ENCODE data around the gene TRAF6.

DNA sequence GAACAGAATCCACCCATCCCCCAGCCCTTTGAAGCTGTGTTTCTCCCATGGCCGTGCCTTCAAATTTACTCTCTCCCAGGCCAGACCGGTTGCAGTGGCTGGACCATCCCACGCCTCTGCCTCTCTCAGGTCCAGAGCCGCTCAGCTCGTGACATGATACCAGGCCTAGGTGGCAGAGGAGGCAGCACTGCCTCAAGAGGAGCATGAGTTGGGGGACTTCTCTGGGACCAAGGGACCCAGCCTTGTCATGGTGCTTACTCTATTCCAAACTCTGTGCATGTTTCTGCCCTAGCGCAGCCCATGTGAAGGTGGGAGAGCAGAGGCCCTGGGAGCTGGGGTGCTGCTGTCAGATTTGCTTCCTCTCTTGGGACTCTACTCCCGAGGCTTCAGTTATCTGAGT, 51.0 kb downstream of the TRAF6 start:
- TF ChIP-seq ZBTB8A (IDR thresholded peaks at IDR 0.05; ENCODE audit: partially characterized antibody) (no peak), ZNF766 (CRISPR knock-in tag; conservative IDR thresholded peaks at IDR 0.05) (no peak), ZNF24 (IDR thresholded peaks at IDR 0.05) (no peak), ZNF561 (CRISPR knock-in tag; conservative IDR thresholded peaks at IDR 0.05) (no peak), GTF2E2 (tag; IDR thresholded peaks at IDR 0.05) (no peak), STAT6 (CRISPR knock-in tag; IDR thresholded peaks at IDR 0.05) (no peak), MCM2 (IDR thresholded peaks at IDR 0.05; ENCODE audit: low read depth) (no peak)
- TF ChIP-seq, protein P1, sequence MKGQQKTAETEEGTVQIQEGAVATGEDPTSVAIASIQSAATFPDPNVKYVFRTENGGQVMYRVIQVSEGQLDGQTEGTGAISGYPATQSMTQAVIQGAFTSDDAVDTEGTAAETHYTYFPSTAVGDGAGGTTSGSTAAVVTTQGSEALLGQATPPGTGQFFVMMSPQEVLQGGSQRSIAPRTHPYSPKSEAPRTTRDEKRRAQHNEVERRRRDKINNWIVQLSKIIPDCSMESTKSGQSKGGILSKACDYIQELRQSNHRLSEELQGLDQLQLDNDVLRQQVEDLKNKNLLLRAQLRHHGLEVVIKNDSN (CRISPR knock-in tag; IDR thresholded peaks at IDR 0.05): no peak
